Cardiac ventricle fibroblast (primary cell): ENCODE results near the gene PCED1B. TPM values are rescaled to one million over a fixed set of nuclear protein-coding genes. Genes with fewer than 3 reads are reported as not detected.

Experiments used
- total RNA-seq: library from RNA; depleted of rRNA; stranded (reverse); fragments of >200 nt; gene quantifications from 2 replicates; pipeline ENCODE4 v1.2.3, GENCODE V29; 2015

Gene PCED1B
- 0.34 TPM in 1 of 2 replicates, not detected in the other for total RNA-seq

GRCh38 chr12:47079468-47079980 lies at the start of gene PCED1B, which contains the start of gene AMIGO2:
PCED1B (plus strand) TSS chr12:47079621; CDS start chr12:47235064, 155,443 bp downstream.
AMIGO2 (minus strand) TSS chr12:47079959; CDS start chr12:47079002, 957 bp downstream.

Other genes with a start within 250 kb of the PCED1B start
- gene AMIGO2, start 338 bp downstream of the PCED1B start, total RNA-seq, result 0.29 and 0.75 TPM in 2 replicates